Fibroblast of skin of left quadriceps (primary cell): ENCODE measurements around the gene EIF1B.

Experiments used
- DNase-seq, 2 experiments: peaks; one replicate each; pipeline ENCODE4 v3.0.0-alpha.2; 2013; ENCODE audit warnings: low read depth in 2 of 2

EIF1B gene

GRCh38 chr3:40340541-40341170 is 31.1 kb downstream of the EIF1B start:
- DNase-seq = no peak

- DNase-seq = no peak
Observed at GRCh38 chr3:40341671-40342070, 32.2 kb downstream of the EIF1B start.

- DNase-seq = no peak
Observed at GRCh38 chr3:40350529-40350928, 41.0 kb downstream of the EIF1B start.

- no peak for DNase-seq
Observed at GRCh38 chr3:40355410-40355809, 45.9 kb downstream of the EIF1B start.

- no peak for DNase-seq
Observed at GRCh38 chr3:40358454-40358853, 48.9 kb downstream of the EIF1B start.
